ENCODE data around the gene KRT74. TPM values are rescaled to one million over a fixed set of nuclear protein-coding genes. Genes with fewer than 3 reads are reported as not detected.

KRT74 gene
- total and polyA plus RNA-seq, 12 donors: 0.62 TPM; not detected in 11

DNA sequence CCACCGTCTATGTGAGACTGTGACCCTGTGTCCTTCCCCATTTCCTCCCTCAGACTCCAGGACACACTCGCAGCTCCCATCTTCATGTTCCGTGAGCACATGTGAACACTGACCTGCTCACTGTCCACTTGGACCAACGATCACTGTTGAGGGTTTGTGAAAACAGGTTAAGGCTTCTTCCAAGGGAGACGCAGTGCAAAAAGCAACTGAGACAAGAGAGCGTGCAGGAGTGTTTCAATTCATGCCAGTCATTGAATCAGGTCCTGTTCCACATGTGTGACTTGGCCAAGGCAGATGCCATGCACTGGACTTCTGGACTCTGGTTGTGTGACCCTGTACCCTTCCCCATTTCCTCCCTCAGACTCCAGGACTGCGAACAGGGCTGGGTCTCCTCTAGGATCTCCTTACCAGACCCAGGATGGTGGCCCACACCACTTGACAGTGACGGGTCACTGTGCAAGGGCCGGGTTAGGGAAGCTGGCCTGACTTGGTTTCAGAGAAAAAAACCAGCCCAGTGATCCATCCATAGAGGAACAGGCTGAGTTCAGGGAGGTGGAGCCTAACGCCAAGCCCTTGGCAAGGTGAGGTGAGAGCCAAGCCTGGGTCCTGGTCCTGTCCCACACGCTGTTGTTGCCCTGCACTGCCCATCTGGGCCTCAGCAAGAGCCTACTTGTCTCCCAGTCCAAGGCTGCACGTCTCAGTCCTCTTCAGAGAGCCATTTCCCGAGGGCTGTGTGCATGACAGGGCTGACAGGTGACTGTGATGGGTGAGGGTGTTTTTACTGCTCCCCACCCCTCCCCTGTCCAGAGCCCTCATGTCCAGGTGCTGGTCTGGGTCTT is 47.8 kb downstream of the KRT74 start:
- 79 to 83% methylated on average over 13 of the region's 13 CpGs for WGBS, 2 donors
- Histone ChIP-seq H3K4me3 (no peak overlapping the region), H3K27ac (no peak overlapping the region), H3K36me3 (no peaks in the 10 kb centered on the region), H3K9me3 (no peaks in the 10 kb centered on the region), H3K4me1 (no peaks in the 10 kb centered on the region), H3K27me3 (peaks cover 0 to 16% (median 0%) of the 10 kb centered on the region in 7 donors)
- intact Hi-C loops (cut with DNase I): no loop called here
- DNase-seq: no peak
- no peak for ATAC-seq
- TF ChIP-seq, protein P1, sequence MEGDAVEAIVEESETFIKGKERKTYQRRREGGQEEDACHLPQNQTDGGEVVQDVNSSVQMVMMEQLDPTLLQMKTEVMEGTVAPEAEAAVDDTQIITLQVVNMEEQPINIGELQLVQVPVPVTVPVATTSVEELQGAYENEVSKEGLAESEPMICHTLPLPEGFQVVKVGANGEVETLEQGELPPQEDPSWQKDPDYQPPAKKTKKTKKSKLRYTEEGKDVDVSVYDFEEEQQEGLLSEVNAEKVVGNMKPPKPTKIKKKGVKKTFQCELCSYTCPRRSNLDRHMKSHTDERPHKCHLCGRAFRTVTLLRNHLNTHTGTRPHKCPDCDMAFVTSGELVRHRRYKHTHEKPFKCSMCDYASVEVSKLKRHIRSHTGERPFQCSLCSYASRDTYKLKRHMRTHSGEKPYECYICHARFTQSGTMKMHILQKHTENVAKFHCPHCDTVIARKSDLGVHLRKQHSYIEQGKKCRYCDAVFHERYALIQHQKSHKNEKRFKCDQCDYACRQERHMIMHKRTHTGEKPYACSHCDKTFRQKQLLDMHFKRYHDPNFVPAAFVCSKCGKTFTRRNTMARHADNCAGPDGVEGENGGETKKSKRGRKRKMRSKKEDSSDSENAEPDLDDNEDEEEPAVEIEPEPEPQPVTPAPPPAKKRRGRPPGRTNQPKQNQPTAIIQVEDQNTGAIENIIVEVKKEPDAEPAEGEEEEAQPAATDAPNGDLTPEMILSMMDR (IDR thresholded peaks at IDR 0.05): no peak

DNA sequence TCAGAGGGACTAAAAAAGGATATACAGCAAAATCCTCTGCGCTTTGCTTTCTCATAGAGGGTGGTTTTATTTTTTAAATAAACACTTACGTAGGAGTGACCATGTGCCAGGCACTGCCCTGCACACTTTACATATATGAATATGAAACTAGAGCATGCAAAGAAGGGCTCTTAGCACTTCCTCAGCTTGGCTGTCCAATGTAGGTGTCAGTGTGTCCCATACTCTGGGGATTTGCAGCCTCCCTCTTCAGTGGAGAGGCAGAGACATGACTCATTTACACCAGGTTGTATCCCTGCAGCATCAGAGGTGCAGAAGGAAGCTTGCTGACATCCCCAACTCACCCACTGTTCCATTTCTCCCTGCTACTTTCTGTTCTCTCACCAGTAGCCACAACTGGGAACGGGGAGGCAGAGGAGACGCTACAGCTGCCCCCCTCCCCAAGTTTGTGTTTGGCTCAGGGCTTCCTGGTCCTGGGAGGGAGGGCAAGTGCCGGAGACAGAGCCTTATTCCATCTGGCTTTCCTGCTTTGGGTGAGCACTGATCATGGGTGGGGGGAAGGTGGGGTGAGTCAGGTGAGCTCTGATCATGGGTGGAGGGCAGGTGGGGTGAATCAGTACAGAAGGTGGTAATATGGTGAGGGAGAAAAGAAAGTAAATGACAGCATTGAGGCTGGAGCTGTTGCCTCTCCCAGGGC is 48.6 kb downstream of the KRT74 start:
- ATAC-seq (no peak), DNase-seq (no peak)
- TF ChIP-seq, protein P1 (IDR thresholded peaks at IDR 0.05): no peak
- no peaks in the 10 kb centered on the region for H3K36me3 ChIP-seq
- 87% methylated on average over 5 of the region's 5 CpGs for WGBS, 2 donors
- no peak overlapping the region for H3K27ac ChIP-seq
- H3K27me3 ChIP-seq: peaks cover 0 to 24% (median 4%) of the 10 kb centered on the region in 7 donors
- H3K4me1 ChIP-seq: no peaks in the 10 kb centered on the region
- intact Hi-C loops (cut with DNase I): no loop called here
- no peak overlapping the region for H3K4me3 ChIP-seq
- no peaks in the 10 kb centered on the region for H3K9me3 ChIP-seq

DNA sequence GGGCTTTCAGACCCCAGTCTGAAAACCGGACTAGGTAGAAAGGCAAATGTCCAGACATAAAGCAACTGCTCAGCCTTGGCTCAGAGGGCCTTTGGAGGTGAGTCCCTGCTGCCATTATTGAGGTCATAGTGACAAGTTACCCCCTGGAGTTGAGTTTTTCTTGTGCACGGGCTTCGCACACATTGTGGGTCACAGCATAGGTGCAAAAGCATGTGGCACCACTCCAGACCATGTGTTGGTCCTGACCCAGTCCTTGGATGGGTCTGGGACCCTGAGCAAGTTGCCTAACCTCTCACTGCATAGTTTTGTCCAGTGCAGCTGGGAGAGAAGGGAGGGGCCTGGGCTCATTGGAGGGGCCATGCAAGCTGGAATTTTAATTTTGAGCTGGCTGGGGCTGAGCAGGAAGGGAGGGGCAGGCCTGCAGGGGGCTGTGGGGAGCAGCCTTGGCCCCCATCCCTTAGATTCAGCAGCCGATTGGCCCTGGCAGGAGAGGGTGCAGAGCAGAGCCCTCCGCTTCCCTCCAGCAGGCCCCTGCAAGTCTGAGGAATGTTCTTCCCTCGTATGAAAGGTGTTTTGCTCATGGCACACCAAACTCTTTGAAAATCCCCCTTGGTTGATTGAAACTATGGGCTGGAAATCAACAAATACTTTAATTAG is 49.3 kb downstream of the KRT74 start:
- TF ChIP-seq, protein P1 (IDR thresholded peaks at IDR 0.05): no peak
- Histone ChIP-seq H3K36me3 (no peaks in the 10 kb centered on the region), H3K4me1 (no peaks in the 10 kb centered on the region), H3K9me3 (no peaks in the 10 kb centered on the region), H3K4me3 (no peak overlapping the region), H3K27ac (no peak overlapping the region), H3K27me3 (peaks cover 0 to 26% (median 5%) of the 10 kb centered on the region in 7 donors)
- 70 to 79% methylated on average over 6 of the region's 6 CpGs for WGBS, 2 donors
- DNase-seq: no peak
- intact Hi-C loops (cut with DNase I): no loop called here
- no peak for ATAC-seq

DNA sequence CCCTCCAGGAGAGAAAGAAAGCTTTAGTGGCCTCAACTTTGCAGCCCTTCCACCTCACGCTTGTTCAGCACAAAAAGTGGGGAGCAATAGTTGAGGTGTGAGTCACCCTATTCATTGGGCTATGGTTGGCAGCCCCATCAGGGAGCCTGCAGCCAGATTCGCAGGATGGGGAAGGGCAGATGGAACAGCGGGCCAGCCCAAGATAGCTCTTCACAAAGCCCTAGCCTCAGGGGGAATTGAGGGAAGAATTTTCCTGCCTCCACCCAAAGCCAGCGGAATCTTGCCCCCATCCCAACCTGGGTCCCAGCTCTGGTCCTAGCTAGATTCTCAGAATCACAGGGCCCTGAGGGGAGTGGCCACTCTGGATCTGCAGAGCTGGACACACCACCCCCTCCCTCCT is 49.8 kb downstream of the KRT74 start:
- Histone ChIP-seq H3K9me3 (no peaks in the 10 kb centered on the region), H3K4me3 (no peak overlapping the region), H3K27me3 (peaks cover 0 to 30% (median 5%) of the 10 kb centered on the region in 7 donors), H3K4me1 (no peaks in the 10 kb centered on the region), H3K36me3 (no peaks in the 10 kb centered on the region), H3K27ac (no peak overlapping the region)
- TF ChIP-seq, protein P1 (IDR thresholded peaks at IDR 0.05): no peak
- intact Hi-C loops (cut with DNase I): no loop called here
- ATAC-seq (no peak), DNase-seq (no peak)
- WGBS, 2 donors: 87% methylated on average over 4 of the region's 4 CpGs

Data from heart right ventricle (tissue), 16 donors.